DND-41 (cell line): ENCODE measurements around the gene GRK6.

Experiments used
- ATAC-seq: fragments of 200-7000 bp; cut with Tn5 transposase; 3 replicates; pipeline ENCODE4 v1.9.1; 2021; ENCODE audit warnings: low read depth; ENCODE audit not compliant: insufficient read depth
- DNase-seq: peaks from one replicate; pipeline ENCODE4 v3.0.0-alpha.2; 2020
- H2AFZ ChIP-seq: 2 replicates; pipeline ENCODE4 v1.6.0; 2012; ENCODE audit warnings: low read depth, low read length
- H3K27ac ChIP-seq: 2 replicates; pipeline ENCODE4 v1.5.1; 2012; ENCODE audit warnings: low read length, inconsistent platforms
- H3K27me3 ChIP-seq: fragments of 200-600 bp; sonication (generic); 2 replicates; pipeline ENCODE4 v1.6.0; 2012; ENCODE audit warnings: low read length, mild to moderate bottlenecking, inconsistent platforms; ENCODE audit not compliant: insufficient read depth, poor library complexity
- H3K36me3 ChIP-seq: 2 replicates; pipeline ENCODE4 v1.5.1; 2012; ENCODE audit warnings: low read length, inconsistent platforms; ENCODE audit not compliant: insufficient read depth
- H3K4me1 ChIP-seq: 2 replicates; pipeline ENCODE4 v1.5.1; 2012; ENCODE audit warnings: mild to moderate bottlenecking, low read length; ENCODE audit not compliant: insufficient read depth
- H3K4me2 ChIP-seq: 2 replicates; pipeline ENCODE4 v1.6.0; 2012; ENCODE audit warnings: mild to moderate bottlenecking, moderate library complexity, low read length, inconsistent platforms; ENCODE audit not compliant: insufficient read depth
- H3K4me3 ChIP-seq, 2 experiments: fragments of 200-600 bp in 1 of 2; shearing (Covaris generic) in 1 of 2; 2 replicates each; pipeline ENCODE4 v1.5.1; 2012 to 2016; ENCODE audit warnings: inconsistent platforms in 2 of 2, low read length in 2 of 2, mild to moderate bottlenecking in 2 of 2, low read depth in 1 of 2, moderate library complexity in 1 of 2
- H3K79me2 ChIP-seq: 2 replicates; pipeline ENCODE4 v1.6.0; 2012; ENCODE audit warnings: low read length, inconsistent platforms; ENCODE audit not compliant: insufficient read depth
- H3K9ac ChIP-seq: 2 replicates; pipeline ENCODE4 v1.6.0; 2012; ENCODE audit warnings: low read depth, mild to moderate bottlenecking, inconsistent platforms, low read length, moderate library complexity
- H3K9me3 ChIP-seq: 2 replicates; pipeline ENCODE4 v1.5.1; 2012; ENCODE audit warnings: low read length, moderate library complexity, mild to moderate bottlenecking, inconsistent platforms; ENCODE audit not compliant: insufficient read depth, severe bottlenecking
- H4K20me1 ChIP-seq: 2 replicates; pipeline ENCODE4 v1.6.0; 2012; ENCODE audit warnings: low read length; ENCODE audit not compliant: insufficient read depth
- CTCF ChIP-seq: IDR thresholded peaks from 2 replicates; pipeline ENCODE4 v1.5.1; 2012; ENCODE audit warnings: borderline replicate concordance, low read length, moderate library complexity, mild to moderate bottlenecking; ENCODE audit not compliant: poor library complexity, severe bottlenecking; ENCODE audit errors: extremely low read depth
- EZH2 ChIP-seq: IDR thresholded peaks from 3 replicates; pipeline ENCODE4 v1.6.1; 2012; ENCODE audit warnings: borderline replicate concordance, low read depth, mild to moderate bottlenecking, moderate library complexity, low read length, inconsistent platforms; ENCODE audit not compliant: severe bottlenecking

The GRK6 gene

GRCh38 chr5:177396807-177397206, 29.7 kb upstream of the GRK6 start:
- H3K4me3 ChIP-seq: no peak overlapping the region
- no peaks in the 10 kb centered on the region for H3K4me1 ChIP-seq

GRCh38 chr5:177397875-177398390, 28.5 kb upstream of the GRK6 start:
- Histone ChIP-seq H3K79me2 (no peaks in the 10 kb centered on the region), H3K36me3 (no peaks in the 10 kb centered on the region), H3K4me1 (no peaks in the 10 kb centered on the region), H3K27me3 (peaks cover 15% of the 10 kb centered on the region), H3K4me2 (no peak overlapping the region), H3K27ac (no peak overlapping the region), H3K9ac (no peak overlapping the region), H3K9me3 (no peaks in the 10 kb centered on the region), H4K20me1 (peaks cover 13% of the 10 kb centered on the region), H3K4me3 (no peak overlapping the region), H2AFZ (no peak overlapping the region)
- TF ChIP-seq EZH2 (no peak), CTCF (no peak)
- DNase-seq (no peak), ATAC-seq (no peak)

More at GRCh38 chr5:177396807-177397206, 29.7 kb upstream of the GRK6 start:
- Histone ChIP-seq H4K20me1 (peaks cover 6% of the 10 kb centered on the region), H3K9me3 (no peaks in the 10 kb centered on the region), H3K36me3 (no peaks in the 10 kb centered on the region), H3K79me2 (no peaks in the 10 kb centered on the region), H2AFZ (no peak overlapping the region), H3K27ac (no peak overlapping the region), H3K4me2 (no peak overlapping the region), H3K9ac (no peak overlapping the region), H3K27me3 (peaks cover 4% of the 10 kb centered on the region)
- TF ChIP-seq CTCF (no peak), EZH2 (no peak)
- no peak for DNase-seq
- no peak for ATAC-seq

- TF ChIP-seq EZH2: no peak
- TF ChIP-seq CTCF: no peak
- no peak for DNase-seq
- no peak for ATAC-seq
- Histone ChIP-seq H2AFZ (no peak within 1 kb of the TSS), H3K27ac (no peak within 1 kb of the TSS), H3K4me2 (no peak within 1 kb of the TSS), H3K36me3 (no peaks in the 10 kb centered on the region), H3K4me1 (peaks cover 19% of the 10 kb centered on the region), H3K4me3 (no peak within 1 kb of the TSS), H3K9me3 (no peaks in the 10 kb centered on the region), H3K79me2 (no peaks in the 10 kb centered on the region), H3K27me3 (peaks cover 38% of the 10 kb centered on the region), H4K20me1 (peaks cover 34% of the 10 kb centered on the region), H3K9ac (no peak within 1 kb of the TSS)
Measured at GRCh38 chr5:177399997-177400868, 26.2 kb upstream of the GRK6 start, which contains the start of gene PFN3. Gene PFN3 (minus strand): TSS chr5:177400661. CDS start chr5:177400576, 85 bp downstream.
